Astrocyte (in vitro differentiated cells and primary cell): ENCODE results near the gene GSX2.

Experiments
- EZH2 ChIP-seq: IDR thresholded peaks from 2 replicates; pipeline ENCODE4 v1.6.1; 2012; ENCODE audit warnings: mild to moderate bottlenecking, low read length, inconsistent platforms; ENCODE audit not compliant: insufficient read depth
- TF ChIP-seq, protein P1 (sequence below): IDR thresholded peaks from 2 replicates; pipeline ENCODE4 v1.5.1; 2011; ENCODE audit warnings: low read depth, mild to moderate bottlenecking, inconsistent platforms, low read length, moderate library complexity; ENCODE audit not compliant: insufficient read depth

DNA sequence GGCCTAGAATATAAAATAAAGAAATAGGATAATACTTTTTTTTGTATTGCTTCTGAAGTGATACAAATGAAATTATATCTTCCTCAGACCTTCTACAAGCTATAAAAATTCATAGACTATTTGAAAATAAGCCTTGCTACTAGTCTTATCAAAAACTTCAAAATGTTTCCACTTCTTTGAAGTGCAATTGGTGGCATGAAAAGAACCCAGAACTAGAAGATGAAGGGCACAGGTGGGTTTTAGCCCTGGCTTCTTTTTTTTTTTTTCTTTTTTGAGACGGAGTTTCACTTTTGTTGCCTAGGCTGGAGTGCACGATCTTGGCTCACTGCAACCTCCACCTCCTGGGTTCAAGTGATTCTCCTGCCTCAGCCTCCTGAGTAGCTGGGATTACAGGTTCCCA is 44.2 kb downstream of the GSX2 start:
- TF ChIP-seq, protein P1, sequence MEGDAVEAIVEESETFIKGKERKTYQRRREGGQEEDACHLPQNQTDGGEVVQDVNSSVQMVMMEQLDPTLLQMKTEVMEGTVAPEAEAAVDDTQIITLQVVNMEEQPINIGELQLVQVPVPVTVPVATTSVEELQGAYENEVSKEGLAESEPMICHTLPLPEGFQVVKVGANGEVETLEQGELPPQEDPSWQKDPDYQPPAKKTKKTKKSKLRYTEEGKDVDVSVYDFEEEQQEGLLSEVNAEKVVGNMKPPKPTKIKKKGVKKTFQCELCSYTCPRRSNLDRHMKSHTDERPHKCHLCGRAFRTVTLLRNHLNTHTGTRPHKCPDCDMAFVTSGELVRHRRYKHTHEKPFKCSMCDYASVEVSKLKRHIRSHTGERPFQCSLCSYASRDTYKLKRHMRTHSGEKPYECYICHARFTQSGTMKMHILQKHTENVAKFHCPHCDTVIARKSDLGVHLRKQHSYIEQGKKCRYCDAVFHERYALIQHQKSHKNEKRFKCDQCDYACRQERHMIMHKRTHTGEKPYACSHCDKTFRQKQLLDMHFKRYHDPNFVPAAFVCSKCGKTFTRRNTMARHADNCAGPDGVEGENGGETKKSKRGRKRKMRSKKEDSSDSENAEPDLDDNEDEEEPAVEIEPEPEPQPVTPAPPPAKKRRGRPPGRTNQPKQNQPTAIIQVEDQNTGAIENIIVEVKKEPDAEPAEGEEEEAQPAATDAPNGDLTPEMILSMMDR, result no peak
- no peak for TF ChIP-seq EZH2
